ENCODE results near the gene RSL1D1. TPM values are rescaled to one million over a fixed set of nuclear protein-coding genes. Genes with fewer than 3 reads are reported as not detected.
A peak's percentile ranks its signal among the peaks of the same experiment; 100 is the strongest.

RSL1D1 gene
- total RNA-seq, 4 donors from 2014 or later = 152 to 209 (median 174) TPM

- DNase-seq (ENCODE audit: low spot score in 2 of 2) = no peak
- no peaks in the 10 kb centered on the region for H3K9me3 ChIP-seq
Measured at GRCh38 chr16:11862489-11862888, 11.1 kb upstream of the RSL1D1 start.

GRCh38 chr16:11857161-11857560, 5.8 kb upstream of the RSL1D1 start:
- peaks cover 13% of the 10 kb centered on the region for H3K4me1 ChIP-seq

More at GRCh38 chr16:11862489-11862888, 11.1 kb upstream of the RSL1D1 start:
- no peaks in the 10 kb centered on the region for H3K36me3 ChIP-seq
- no peak overlapping the region for H3K4me3 ChIP-seq
- H3K27me3 ChIP-seq = no peaks in the 10 kb centered on the region
- TF ChIP-seq CTCF (IDR thresholded peaks at IDR 0.05) (no peak), POLR2A (IDR thresholded peaks at IDR 0.05) (no peak), POLR2AphosphoS5 (IDR thresholded peaks at IDR 0.05) (no peak), EP300 (IDR thresholded peaks at IDR 0.05) (no peak)
- H3K4me1 ChIP-seq = no peaks in the 10 kb centered on the region
- WGBS = 90% methylated on average over 2 of the region's 2 CpGs
- H3K27ac ChIP-seq = no peak overlapping the region

GRCh38 chr16:11852092-11852809, 909 bp upstream of the RSL1D1 start:
- peaks cover 35% of the 10 kb centered on the region for H3K4me1 ChIP-seq
- H3K9me3 ChIP-seq = no peaks in the 10 kb centered on the region
- H3K27me3 ChIP-seq = no peaks in the 10 kb centered on the region
- TF ChIP-seq POLR2A (IDR thresholded peaks at IDR 0.05) = no peak
- no peak for TF ChIP-seq POLR2AphosphoS5 (IDR thresholded peaks at IDR 0.05)
- TF ChIP-seq EP300 (IDR thresholded peaks at IDR 0.05) = no peak
- no peak for TF ChIP-seq CTCF (IDR thresholded peaks at IDR 0.05)
- no peak for DNase-seq (ENCODE audit: low spot score in 2 of 2)
- peak overlapping the region; percentile 90 for H3K27ac ChIP-seq
- 45% methylated on average over 33 of the region's 33 CpGs for WGBS
- peak overlapping the region; percentile 81 for H3K4me3 ChIP-seq
- peaks cover 21% of the 10 kb centered on the region for H3K36me3 ChIP-seq

More at GRCh38 chr16:11857161-11857560, 5.8 kb upstream of the RSL1D1 start:
- H3K27me3 ChIP-seq = no peaks in the 10 kb centered on the region
- H3K9me3 ChIP-seq = no peaks in the 10 kb centered on the region
- H3K36me3 ChIP-seq = no peaks in the 10 kb centered on the region
- TF ChIP-seq EP300 (IDR thresholded peaks at IDR 0.05) (no peak), POLR2AphosphoS5 (IDR thresholded peaks at IDR 0.05) (no peak), CTCF (IDR thresholded peaks at IDR 0.05) (no peak), POLR2A (IDR thresholded peaks at IDR 0.05) (no peak)
- H3K27ac ChIP-seq = no peak overlapping the region
- DNase-seq (ENCODE audit: low spot score in 2 of 2) = no peak
- WGBS = 87% methylated on average over 4 of the region's 4 CpGs
- no peak overlapping the region for H3K4me3 ChIP-seq

GRCh38 chr16:11848842-11849241, 2.5 kb downstream of the RSL1D1 start:
- Histone ChIP-seq H3K36me3 (peaks cover 55% of the 10 kb centered on the region), H3K4me1 (peaks cover 26% of the 10 kb centered on the region), H3K4me3 (no peak overlapping the region), H3K27me3 (no peaks in the 10 kb centered on the region), H3K9me3 (no peaks in the 10 kb centered on the region), H3K27ac (no peak overlapping the region)
- DNase-seq (ENCODE audit: low spot score in 2 of 2) = no peak
- TF ChIP-seq POLR2AphosphoS5 (IDR thresholded peaks at IDR 0.05) (no peak), EP300 (IDR thresholded peaks at IDR 0.05) (no peak), POLR2A (IDR thresholded peaks at IDR 0.05) (no peak), CTCF (IDR thresholded peaks at IDR 0.05) (no peak)
- 93% methylated on average over 3 of the region's 3 CpGs for WGBS

GRCh38 chr16:11844499-11844898, 6.8 kb downstream of the RSL1D1 start:
- H3K27me3 ChIP-seq = no peaks in the 10 kb centered on the region
- no peak overlapping the region for H3K27ac ChIP-seq
- no peak for TF ChIP-seq EP300 (IDR thresholded peaks at IDR 0.05)
- TF ChIP-seq POLR2A (IDR thresholded peaks at IDR 0.05) = no peak
- no peak for TF ChIP-seq CTCF (IDR thresholded peaks at IDR 0.05)
- no peak for TF ChIP-seq POLR2AphosphoS5 (IDR thresholded peaks at IDR 0.05)
- no peaks in the 10 kb centered on the region for H3K9me3 ChIP-seq
- 93% methylated on average over 4 of the region's 4 CpGs for WGBS
- H3K36me3 ChIP-seq = peaks cover 98% of the 10 kb centered on the region
- no peak overlapping the region for H3K4me3 ChIP-seq
- peaks cover 10% of the 10 kb centered on the region for H3K4me1 ChIP-seq
- peak in 1 of 2 donors; percentile 29 for DNase-seq (ENCODE audit: low spot score in 2 of 2)

Measured in suprapubic skin (tissue), 4 donors.